ENCODE data around the gene MICALL1.

Gene MICALL1

GRCh38 chr22:37906364-37907008, 389 bp downstream of the MICALL1 start:
- peak in 1 of 2 experiments; percentile 24 for DNase-seq (ENCODE audit: low read depth in 2 of 2)

DNA sequence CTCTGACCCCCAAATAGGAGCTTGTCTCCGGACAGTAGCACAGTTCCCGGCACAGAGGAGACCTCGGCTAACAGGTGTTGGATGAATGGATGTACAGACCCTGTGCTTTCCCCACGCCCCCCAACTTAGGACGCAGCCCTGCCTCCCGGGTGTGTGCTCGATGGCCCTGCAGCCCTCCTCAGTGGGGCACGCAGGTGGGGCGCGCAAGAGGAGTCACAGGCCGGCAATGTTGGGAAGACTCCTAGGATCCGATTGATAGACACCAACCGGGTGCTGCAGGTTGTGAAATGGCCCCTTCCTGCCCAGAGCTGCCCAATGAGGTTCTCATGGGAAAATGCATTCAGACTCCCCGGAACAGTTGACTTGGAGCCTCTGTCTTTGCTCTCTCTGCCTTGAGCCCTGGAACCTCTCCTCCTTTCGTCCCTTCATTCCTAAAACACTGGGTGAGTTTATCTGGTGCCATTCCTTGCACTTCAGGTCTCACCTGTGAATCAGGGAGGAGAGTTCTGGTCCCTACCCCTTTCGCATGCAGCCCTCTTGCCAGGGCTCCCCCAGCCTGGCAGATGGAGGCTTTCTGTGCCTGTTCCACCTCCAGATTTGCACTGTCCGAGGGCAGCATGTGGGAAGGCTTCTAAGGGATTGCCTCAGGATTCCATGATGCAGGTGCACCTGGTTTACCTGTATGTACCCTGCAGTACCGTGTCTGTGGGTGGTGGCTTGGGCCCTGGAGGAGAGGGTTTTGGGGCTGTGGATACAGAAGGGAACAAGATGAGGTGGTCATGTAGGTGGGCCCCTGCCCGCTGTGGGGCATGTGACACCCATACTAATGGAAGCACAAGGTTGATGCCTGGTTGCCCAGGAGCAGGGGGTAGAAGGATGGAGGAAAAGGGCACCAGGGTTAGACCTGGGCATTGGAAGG, 1.2 kb downstream of the MICALL1 start:
- DNase-seq (ENCODE audit: low read depth in 2 of 2): no peak

DNA sequence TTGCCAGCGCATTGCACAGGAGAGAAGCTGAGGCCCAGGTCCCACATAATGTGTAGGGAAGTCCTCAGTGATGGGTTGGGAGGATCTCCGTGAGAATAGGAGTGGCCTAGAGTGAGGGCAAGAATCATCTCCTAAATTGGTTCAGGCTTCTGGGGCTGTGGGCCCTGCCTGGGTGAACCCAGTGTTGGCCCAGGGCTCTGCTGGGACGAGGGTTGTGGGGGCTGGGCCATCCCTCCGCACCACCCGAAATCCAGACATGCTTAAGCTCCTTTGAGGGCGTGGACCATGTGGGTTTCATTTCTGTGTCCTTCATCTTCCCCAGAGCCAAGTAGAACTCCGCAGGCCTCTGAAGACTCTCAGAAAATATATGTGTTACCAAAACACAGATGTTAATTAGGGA, 3.7 kb downstream of the MICALL1 start:
- no peak for DNase-seq (ENCODE audit: low read depth in 2 of 2)

GRCh38 chr22:37910890-37911672, 5.0 kb downstream of the MICALL1 start:
- DNase-seq (ENCODE audit: low read depth in 2 of 2): no peak

- DNase-seq (ENCODE audit: low read depth in 2 of 2): no peak
These were observed 5.6 kb downstream of the MICALL1 start for GRCh38 chr22:37911697-37912096.

DNA sequence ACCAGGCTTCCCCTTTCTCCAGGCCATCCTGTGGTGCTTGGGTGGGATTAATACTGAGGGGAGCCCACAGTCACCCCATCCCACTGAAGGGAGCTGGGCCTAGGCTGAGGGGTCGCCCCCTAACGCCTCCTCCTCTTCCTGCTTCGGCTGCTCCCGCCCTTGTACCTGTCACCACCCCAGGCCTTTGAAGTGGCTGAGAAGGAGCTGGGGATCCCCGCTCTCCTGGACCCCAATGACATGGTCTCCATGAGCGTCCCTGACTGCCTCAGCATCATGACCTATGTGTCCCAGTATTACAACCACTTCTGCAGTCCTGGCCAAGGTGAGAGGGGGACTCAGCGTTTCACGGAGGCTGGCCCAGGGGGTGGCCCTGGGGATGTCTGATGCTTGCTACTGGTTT, 6.1 kb downstream of the MICALL1 start:
- no peak for DNase-seq (ENCODE audit: low read depth in 2 of 2)

DNA sequence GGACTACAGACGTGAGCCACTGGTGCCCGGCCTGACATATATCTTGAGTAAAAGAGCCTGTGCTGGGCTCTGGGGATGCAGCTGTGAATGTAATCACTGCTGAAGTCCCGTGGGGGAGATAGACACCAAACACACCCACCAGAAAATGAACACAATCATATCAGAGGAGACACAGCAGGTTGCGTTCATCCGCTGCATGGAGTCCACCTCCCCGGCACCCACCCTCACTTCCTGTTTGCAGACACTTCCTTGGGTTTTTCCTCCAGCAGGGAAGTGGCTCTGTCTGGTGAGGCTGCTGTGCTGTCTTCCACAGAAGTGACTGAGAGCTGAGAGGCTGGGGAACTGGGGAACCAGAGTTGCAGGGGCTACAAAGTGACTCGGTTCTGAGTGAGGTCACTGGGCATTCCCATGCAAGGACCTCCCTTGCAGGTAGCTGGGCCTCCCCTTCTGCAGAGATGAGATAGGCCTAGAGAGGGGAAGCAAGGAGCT, 7.2 kb downstream of the MICALL1 start:
- no peak for DNase-seq (ENCODE audit: low read depth in 2 of 2)

DNA sequence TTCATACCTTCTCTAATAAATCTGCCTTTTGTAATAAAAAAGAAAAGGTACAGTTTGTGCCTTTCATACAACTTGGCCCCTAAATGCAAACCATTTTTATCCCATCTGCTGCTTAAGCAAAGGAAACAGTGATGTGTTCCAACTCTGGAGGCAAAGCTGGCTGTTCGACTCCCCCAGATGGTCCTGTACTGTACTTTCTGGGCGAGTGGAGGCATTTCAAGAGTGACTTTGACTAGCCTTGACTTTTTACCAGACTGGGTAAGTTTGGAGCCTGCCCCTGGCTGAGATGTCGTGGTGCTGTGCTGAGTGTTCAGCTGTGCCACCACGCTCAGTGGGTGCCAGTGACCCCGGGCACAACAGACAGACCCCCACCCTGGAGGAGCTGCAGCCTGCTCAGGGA, 10.2 kb downstream of the MICALL1 start:
- DNase-seq (ENCODE audit: low read depth in 2 of 2): no peak

GRCh38 chr22:37917874-37918548, 11.9 kb downstream of the MICALL1 start:
- no peak for DNase-seq (ENCODE audit: low read depth in 2 of 2)

DNA sequence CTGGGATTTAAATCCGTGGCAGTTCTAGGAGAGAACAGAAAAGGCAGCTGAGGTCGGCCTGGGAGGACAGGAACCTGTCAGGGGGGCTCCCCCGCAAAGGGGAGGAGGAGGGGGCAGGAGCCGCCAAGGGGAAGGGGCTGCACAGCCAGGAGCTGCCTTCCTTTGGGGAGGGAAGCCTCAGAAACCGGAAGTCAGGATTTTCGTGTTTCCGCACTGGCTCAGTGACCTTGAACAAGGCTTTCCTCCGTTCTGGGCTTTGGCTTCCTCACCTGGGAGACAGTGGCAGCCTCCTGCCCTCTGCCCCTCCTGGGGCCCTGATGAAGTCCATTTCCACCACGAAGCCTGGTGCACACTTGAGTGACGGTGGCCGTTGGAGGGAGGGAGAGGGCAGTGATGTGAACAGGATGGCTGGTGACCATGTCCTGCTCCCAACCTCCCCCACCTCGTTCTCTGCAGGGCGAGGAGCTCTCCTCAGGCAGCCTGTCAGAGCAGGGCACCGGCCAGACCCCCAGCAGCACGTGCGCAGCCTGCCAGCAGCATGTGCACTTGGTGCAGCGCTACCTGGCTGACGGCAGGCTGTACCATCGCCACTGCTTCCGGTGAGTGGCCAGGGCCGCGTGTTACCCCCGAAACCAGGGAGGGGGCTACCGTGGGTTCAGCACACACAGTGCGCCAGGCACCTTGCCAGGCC, 12.6 kb downstream of the MICALL1 start:
- DNase-seq (ENCODE audit: low read depth in 2 of 2): no peak

DNA sequence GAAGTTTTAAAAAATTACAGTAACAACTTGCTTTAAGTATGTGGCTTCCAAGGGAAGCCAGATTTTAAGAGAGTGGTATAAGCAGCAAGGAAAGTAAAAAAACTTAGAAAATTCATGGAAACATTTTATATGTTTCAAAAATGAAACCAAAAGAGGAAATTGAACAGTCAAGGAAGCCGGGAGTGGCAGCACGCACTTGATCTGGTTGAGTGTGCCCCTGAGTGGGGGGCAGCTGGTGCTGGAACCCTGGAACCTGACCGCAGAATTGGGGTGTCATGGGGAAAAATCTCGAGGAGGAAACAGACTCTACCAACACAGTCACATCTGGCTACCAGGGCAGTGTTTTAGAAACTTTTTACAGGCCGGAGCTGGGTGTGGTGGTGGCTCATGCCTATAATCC, 14.0 kb downstream of the MICALL1 start:
- no peak for DNase-seq (ENCODE audit: low read depth in 2 of 2)

- DNase-seq (ENCODE audit: low read depth in 2 of 2): no peak
These were observed 16.1 kb downstream of the MICALL1 start for GRCh38 chr22:37922191-37922590.

- no peak for DNase-seq (ENCODE audit: low read depth in 2 of 2)
These were observed 17.8 kb downstream of the MICALL1 start for GRCh38 chr22:37923927-37924326.

- DNase-seq (ENCODE audit: low read depth in 2 of 2): no peak
These were observed 18.4 kb downstream of the MICALL1 start for GRCh38 chr22:37924386-37925065.

- DNase-seq (ENCODE audit: low read depth in 2 of 2): no peak
These were observed 19.2 kb downstream of the MICALL1 start for GRCh38 chr22:37925330-37925729.

- DNase-seq (ENCODE audit: low read depth in 2 of 2): no peak
These were observed 19.7 kb downstream of the MICALL1 start for GRCh38 chr22:37925767-37926166.

GRCh38 chr22:37926358-37926757, 20.3 kb downstream of the MICALL1 start:
- DNase-seq (ENCODE audit: low read depth in 2 of 2): no peak

DNA sequence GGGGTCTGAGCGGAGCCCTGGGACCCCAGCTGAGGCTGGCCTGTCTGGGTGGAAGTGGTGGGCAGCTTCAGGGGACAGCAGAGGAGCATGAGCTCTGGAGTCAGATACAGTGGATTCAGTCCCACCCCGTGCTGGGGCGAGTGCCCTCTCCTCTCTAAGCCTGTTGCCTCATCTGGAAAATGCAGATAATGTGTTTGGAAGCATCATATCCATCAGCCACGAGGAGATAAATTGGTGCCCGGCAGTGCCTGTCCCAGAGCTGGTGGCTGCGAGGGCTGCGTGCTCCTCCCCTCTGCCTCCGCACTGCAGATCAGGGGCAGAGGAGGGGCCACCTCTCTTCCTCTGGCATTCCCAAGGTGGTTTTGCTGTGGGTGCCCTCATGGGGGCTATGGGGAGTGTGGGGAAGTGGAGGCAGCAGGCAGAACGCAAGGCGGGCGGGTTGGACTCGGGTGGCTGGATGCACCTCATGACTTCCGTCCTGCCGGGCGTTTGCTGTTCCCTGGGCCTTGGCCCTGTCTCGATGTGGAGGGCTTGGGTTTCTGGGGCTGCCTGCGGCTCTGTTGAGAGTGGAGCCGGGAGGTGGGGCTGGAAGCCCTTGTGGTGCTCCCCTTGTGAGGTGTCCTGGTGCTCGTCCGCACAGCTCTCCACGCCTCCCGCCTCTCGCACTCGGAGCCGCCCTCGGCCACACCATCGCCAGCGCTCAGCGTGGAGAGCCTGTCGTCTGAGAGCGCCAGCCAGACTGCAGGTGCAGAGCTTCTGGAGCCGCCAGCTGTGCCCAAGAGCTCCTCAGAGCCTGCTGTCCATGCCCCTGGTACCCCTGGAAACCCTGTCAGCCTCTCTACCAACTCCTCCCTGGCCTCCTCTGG, 20.9 kb downstream of the MICALL1 start:
- DNase-seq (ENCODE audit: low read depth in 2 of 2): no peak

DNA sequence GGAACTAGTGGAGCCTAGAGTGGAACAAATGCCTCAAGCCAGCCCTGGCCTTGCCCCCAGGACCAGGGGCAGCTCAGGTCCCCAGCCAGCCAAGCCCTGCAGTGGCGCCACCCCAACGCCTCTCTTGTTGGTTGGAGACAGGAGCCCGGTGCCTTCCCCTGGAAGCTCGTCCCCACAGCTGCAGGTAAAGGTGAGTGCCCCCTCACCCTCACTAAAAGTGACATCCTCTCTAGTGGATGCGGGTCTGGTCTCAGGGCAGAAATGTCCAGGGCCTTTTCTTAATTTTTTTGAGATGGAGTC, 21.5 kb downstream of the MICALL1 start:
- no peak for DNase-seq (ENCODE audit: low read depth in 2 of 2)

GRCh38 chr22:37929390-37929789, 23.3 kb downstream of the MICALL1 start:
- DNase-seq (ENCODE audit: low read depth in 2 of 2): no peak
